Neuronal stem cell (in vitro differentiated cells): ENCODE data around the gene KATNB1.

Source experiments
- DNase-seq: peaks from one replicate; pipeline ENCODE4 v3.0.0-alpha.2; 2013; ENCODE audit warnings: low spot score
- H2AFZ ChIP-seq: one replicate; pipeline ENCODE4 v1.6.1; 2013; ENCODE audit warnings: mild to moderate bottlenecking, low read length, inconsistent platforms
- H2AK5ac ChIP-seq: 2 replicates; pipeline ENCODE4 v1.6.1; 2013; ENCODE audit warnings: low read depth, mild to moderate bottlenecking, inconsistent platforms, low read length, moderate library complexity, mixed read lengths
- H2BK120ac ChIP-seq: 2 replicates; pipeline ENCODE4 v1.6.1; 2013; ENCODE audit warnings: low read depth, mild to moderate bottlenecking, inconsistent platforms, low read length, moderate library complexity, mixed read lengths
- H2BK12ac ChIP-seq: one replicate; pipeline ENCODE4 v1.6.1; 2013; ENCODE audit warnings: low read length, inconsistent platforms
- H2BK15ac ChIP-seq: 2 replicates; pipeline ENCODE4 v1.6.1; 2013; ENCODE audit warnings: mild to moderate bottlenecking, low read length, inconsistent platforms, mixed read lengths
- H2BK5ac ChIP-seq: one replicate; pipeline ENCODE4 v1.6.1; 2013; ENCODE audit warnings: inconsistent platforms, mild to moderate bottlenecking, low read length, moderate library complexity
- H3K14ac ChIP-seq: one replicate; pipeline ENCODE4 v1.6.1; 2013; ENCODE audit warnings: low read length, inconsistent platforms
- H3K18ac ChIP-seq: 2 replicates; pipeline ENCODE4 v1.6.1; 2013; ENCODE audit warnings: low read length, inconsistent platforms
- H3K23ac ChIP-seq: 2 replicates; pipeline ENCODE4 v1.6.1; 2013; ENCODE audit warnings: low read depth, mild to moderate bottlenecking, mixed read lengths, low read length, inconsistent platforms; ENCODE audit not compliant: poor library complexity
- H3K27ac ChIP-seq: replicated peaks from 3 replicates; pipeline ENCODE4 v1.5.1; 2013; ENCODE audit warnings: low read length, inconsistent platforms
- H3K27me3 ChIP-seq, 3 experiments: 2 replicates each; pipeline ENCODE4 v1.6.1; 2013; ENCODE audit warnings: low read length in 3 of 3, mild to moderate bottlenecking in 2 of 3, inconsistent platforms in 1 of 3, low read depth in 1 of 3, mixed read lengths in 1 of 3, moderate library complexity in 1 of 3; ENCODE audit not compliant: control insufficient read depth in 3 of 3, insufficient read depth in 3 of 3
- H3K36me3 ChIP-seq, 2 donors: replicated peaks in 1 of 2; 2 replicates each; pipeline ENCODE4 v1.6.1; 2013; ENCODE audit warnings: low read length in 2 of 2; ENCODE audit not compliant: control insufficient read depth in 2 of 2, insufficient read depth in 2 of 2
- H3K4ac ChIP-seq: 2 replicates; pipeline ENCODE4 v1.6.1; 2013; ENCODE audit warnings: inconsistent platforms, mild to moderate bottlenecking, low read length, moderate library complexity
- H3K4me1 ChIP-seq, 2 donors: 1 replicate in 1 of 2; 2 replicates in 1 of 2; pipeline ENCODE4 v1.6.1; 2013; ENCODE audit warnings: low read length in 2 of 2, low read depth in 1 of 2; ENCODE audit not compliant: control insufficient read depth in 2 of 2, insufficient read depth in 1 of 2
- H3K4me2 ChIP-seq: one replicate; pipeline ENCODE4 v1.6.1; 2013; ENCODE audit warnings: mild to moderate bottlenecking, low read length, inconsistent platforms; ENCODE audit not compliant: insufficient read depth, poor library complexity, severe bottlenecking
- H3K4me3 ChIP-seq, 2 donors: 2 replicates each; pipeline ENCODE4 v1.5.1; 2013; ENCODE audit warnings: low read length in 2 of 2, mild to moderate bottlenecking in 2 of 2, inconsistent platforms in 1 of 2, moderate library complexity in 1 of 2
- H3K79me1 ChIP-seq: one replicate; pipeline ENCODE4 v1.6.1; 2013; ENCODE audit warnings: low read depth, mild to moderate bottlenecking, inconsistent platforms, low read length, moderate library complexity
- H3K9ac ChIP-seq: one replicate; pipeline ENCODE4 v1.6.1; 2013; ENCODE audit warnings: mild to moderate bottlenecking, low read depth, low read length, inconsistent platforms; ENCODE audit not compliant: poor library complexity
- H3K9me3 ChIP-seq, 2 donors: replicated peaks in 1 of 2; 2 replicates each; pipeline versions ENCODE3 to v1.6.1; 2013; ENCODE audit warnings: low read length in 2 of 2, mild to moderate bottlenecking in 2 of 2, inconsistent platforms in 1 of 2, low read depth in 1 of 2, mixed read lengths in 1 of 2, moderate library complexity in 1 of 2; ENCODE audit not compliant: control insufficient read depth in 2 of 2, insufficient read depth in 1 of 2
- H4K8ac ChIP-seq: one replicate; pipeline ENCODE4 v1.6.1; 2013; ENCODE audit warnings: low read depth, mild to moderate bottlenecking, inconsistent platforms, low read length, moderate library complexity
- H4K91ac ChIP-seq: one replicate; pipeline ENCODE4 v1.6.1; 2013; ENCODE audit warnings: low read length, low read depth, mild to moderate bottlenecking, inconsistent platforms; ENCODE audit not compliant: poor library complexity
- WGBS, 2 donors: extraction: QIAGEN DNeasy Blood & Tissue Kit; methylation state at CpG; one replicate each; pipeline ENCODE4 v1.1.7; 2013; ENCODE audit warnings: missing lambda C conversion rate in 2 of 2, mixed read lengths in 1 of 2; ENCODE audit not compliant: insufficient read length in 2 of 2, insufficient replicate concordance in 1 of 2; ENCODE audit errors: extremely low coverage in 2 of 2; 5-methylcytosine and 5-hydroxymethylcytosine counted together

Gene KATNB1

GRCh38 chr16:57736419-57737351 is 1.1 kb downstream of the KATNB1 start:
- Histone ChIP-seq H4K91ac (no peak overlapping the region), H2BK12ac (no peak overlapping the region), H2AFZ (peak overlapping the region; percentile 89), H3K4ac (no peak overlapping the region), H3K4me1 (peaks cover 11 to 12% of the 10 kb centered on the region in 2 donors), H2BK5ac (no peak overlapping the region), H3K79me1 (no peaks in the 10 kb centered on the region), H2AK5ac (no peak overlapping the region), H3K23ac (no peak overlapping the region), H3K27me3 (no peaks in the 10 kb centered on the region), H3K9ac (no peak overlapping the region), H3K18ac (no peak overlapping the region), H2BK120ac (no peak overlapping the region), H3K36me3 (peaks cover 6 to 31% of the 10 kb centered on the region in 2 donors), H3K14ac (no peak overlapping the region), H3K4me3 (peak overlapping the region; percentile 74 to 90), H4K8ac (no peak overlapping the region), H2BK15ac (no peak overlapping the region), H3K4me2 (peak overlapping the region; percentile 79), H3K9me3 (no peaks in the 10 kb centered on the region), H3K27ac (no peak overlapping the region)
- WGBS, 2 donors: no CpG with 5 or more reads among the region's 23 CpGs
- DNase-seq: no peak

- Histone ChIP-seq H2BK15ac (no peak overlapping the region), H3K18ac (no peak overlapping the region), H2BK12ac (no peak overlapping the region), H2AFZ (no peak overlapping the region), H3K9me3 (no peaks in the 10 kb centered on the region), H4K8ac (no peak overlapping the region), H2BK5ac (no peak overlapping the region), H3K9ac (peak overlapping the region; percentile 13), H3K36me3 (peaks cover 6 to 46% of the 10 kb centered on the region in 2 donors), H3K14ac (no peak overlapping the region), H3K79me1 (no peaks in the 10 kb centered on the region), H2BK120ac (no peak overlapping the region), H3K4me1 (peaks cover 11 to 12% of the 10 kb centered on the region in 2 donors), H3K27ac (no peak overlapping the region), H4K91ac (no peak overlapping the region), H3K4me3 (no peak overlapping the region), H2AK5ac (no peak overlapping the region), H3K23ac (peak overlapping the region; percentile 40), H3K4ac (no peak overlapping the region), H3K27me3 (no peaks in the 10 kb centered on the region), H3K4me2 (no peak overlapping the region)
- WGBS, 2 donors: no CpG with 5 or more reads among the region's 7 CpGs
- no peak for DNase-seq
Observed at GRCh38 chr16:57738844-57739243, 3.3 kb downstream of the KATNB1 start.

GRCh38 chr16:57739756-57740422 is 4.3 kb downstream of the KATNB1 start:
- no peak overlapping the region for H3K18ac ChIP-seq
- no peak overlapping the region for H3K14ac ChIP-seq
- peaks cover 11 to 56% of the 10 kb centered on the region in 2 donors for H3K36me3 ChIP-seq
- no peak overlapping the region for H2BK12ac ChIP-seq
- H4K91ac ChIP-seq: no peak overlapping the region
- H2BK5ac ChIP-seq: no peak overlapping the region
- no peaks in the 10 kb centered on the region for H3K79me1 ChIP-seq
- H3K27ac ChIP-seq: no peak overlapping the region
- no peak overlapping the region for H2BK15ac ChIP-seq
- no peak overlapping the region for H2BK120ac ChIP-seq
- peaks cover 9 to 10% of the 10 kb centered on the region in 2 donors for H3K4me1 ChIP-seq
- no peak for DNase-seq
- no peaks in the 10 kb centered on the region for H3K9me3 ChIP-seq
- H3K4ac ChIP-seq: no peak overlapping the region
- no peak overlapping the region for H3K4me3 ChIP-seq
- H3K4me2 ChIP-seq: no peak overlapping the region
- no peaks in the 10 kb centered on the region for H3K27me3 ChIP-seq
- no peak overlapping the region for H4K8ac ChIP-seq
- no CpG with 5 or more reads among the region's 18 CpGs for WGBS, 2 donors
- H2AK5ac ChIP-seq: no peak overlapping the region
- H2AFZ ChIP-seq: no peak overlapping the region
- no peak overlapping the region for H3K9ac ChIP-seq
- H3K23ac ChIP-seq: no peak overlapping the region

- Histone ChIP-seq H3K9ac (no peak overlapping the region), H2BK120ac (no peak overlapping the region), H2BK12ac (no peak overlapping the region), H3K4me1 (peaks cover 9 to 10% of the 10 kb centered on the region in 2 donors), H3K23ac (no peak overlapping the region), H2AFZ (no peak overlapping the region), H2AK5ac (no peak overlapping the region), H3K27ac (no peak overlapping the region), H4K91ac (no peak overlapping the region), H3K9me3 (no peaks in the 10 kb centered on the region), H3K14ac (no peak overlapping the region), H4K8ac (no peak overlapping the region), H3K79me1 (no peaks in the 10 kb centered on the region), H3K36me3 (peaks cover 11 to 56% of the 10 kb centered on the region in 2 donors), H3K27me3 (no peaks in the 10 kb centered on the region), H3K4me2 (no peak overlapping the region), H3K4ac (no peak overlapping the region), H3K4me3 (no peak overlapping the region), H3K18ac (no peak overlapping the region), H2BK15ac (no peak overlapping the region), H2BK5ac (no peak overlapping the region)
- no peak for DNase-seq
- no CpG with 5 or more reads among the region's 24 CpGs for WGBS, 2 donors
Observed at GRCh38 chr16:57740423-57741071, 5.0 kb downstream of the KATNB1 start.
